H1 (cell line): Measurements from ENCODE around the gene CWC25. TPM values are rescaled to one million over a fixed set of nuclear protein-coding genes. Genes with fewer than 3 reads are reported as not detected.

Experiments used
- CTCF ChIA-PET: fragments of 300-600 bp; sonication (Branson Sonifier 250); formaldehyde crosslinking; loops from one replicate; lab custom pipeline; 2021; ENCODE audit not compliant: partially characterized antibody; lab: Charles Lee
- POLR2A ChIA-PET: fragments of 300-600 bp; sonication (Branson Sonifier 250); formaldehyde crosslinking; loops from one replicate; lab custom pipeline; 2021; ENCODE audit warnings: inconsistent platforms; ENCODE audit not compliant: partially characterized antibody; lab: Charles Lee
- DNase-seq, 2 experiments: peaks; one replicate each; pipeline versions ENCODE4 v3.0.0 to v3.0.0-alpha.2; 2010 to 2022; ENCODE audit warnings: low spot score in 2 of 2, low read depth in 1 of 2, mixed read lengths in 1 of 2
- FAIRE-seq: peaks from 2 replicates; lab custom pipeline; 2011; peaks lifted over from hg19 to GRCh38; lab: Jason Lieb, UNC
- H2AFZ ChIP-seq: 2 replicates; pipeline ENCODE4 v1.8.1; 2012; ENCODE audit warnings: low read length, inconsistent platforms
- H2AK5ac ChIP-seq: 2 replicates; pipeline ENCODE4 v1.6.1; 2013; ENCODE audit warnings: low read depth, low read length
- H2BK120ac ChIP-seq: replicated peaks from 2 replicates; pipeline ENCODE3; 2013; ENCODE audit warnings: low read depth, low read length, inconsistent platforms
- H2BK12ac ChIP-seq: 2 replicates; pipeline ENCODE4 v1.6.1; 2013; ENCODE audit warnings: low read depth, low read length
- H2BK15ac ChIP-seq: 2 replicates; pipeline ENCODE4 v1.6.1; 2013; ENCODE audit warnings: low read length
- H2BK20ac ChIP-seq: 2 replicates; pipeline ENCODE4 v1.6.1; 2013; ENCODE audit warnings: low read length
- H2BK5ac ChIP-seq: 2 replicates; pipeline ENCODE4 v1.6.1; 2013; ENCODE audit warnings: low read depth, low read length
- H3K14ac ChIP-seq: 2 replicates; pipeline ENCODE4 v1.6.1; 2013; ENCODE audit warnings: inconsistent platforms; ENCODE audit not compliant: insufficient read length
- H3K18ac ChIP-seq: 2 replicates; pipeline ENCODE4 v1.6.1; 2013; ENCODE audit warnings: low read length; ENCODE audit errors: extremely low read depth
- H3K23ac ChIP-seq: 2 replicates; pipeline ENCODE4 v1.6.1; 2013; ENCODE audit warnings: inconsistent platforms; ENCODE audit not compliant: insufficient read length
- H3K23me2 ChIP-seq: 2 replicates; pipeline ENCODE4 v1.6.1; 2013; ENCODE audit warnings: low read depth, low read length
- H3K27ac ChIP-seq: 2 replicates; pipeline ENCODE4 v1.6.1; 2011; ENCODE audit warnings: low read depth, low read length, inconsistent platforms
- H3K27me3 ChIP-seq, 4 experiments: replicated peaks in 1 of 4; 1 replicate in 1 of 4; 2 replicates in 3 of 4; pipeline versions ENCODE4 v1.6.1 to v1.8.1; 2011 to 2013; ENCODE audit warnings: low read length in 3 of 4, mild to moderate bottlenecking in 3 of 4, inconsistent platforms in 2 of 4, mixed read lengths in 2 of 4, moderate library complexity in 1 of 4; ENCODE audit not compliant: control insufficient read depth in 3 of 4, insufficient read depth in 3 of 4; ENCODE audit errors: extremely low read depth in 1 of 4
- H3K36me3 ChIP-seq, 4 experiments: 2 replicates each; pipeline versions ENCODE4 v1.6.1 to v1.8.1; 2011 to 2013; ENCODE audit warnings: mild to moderate bottlenecking in 4 of 4, low read length in 3 of 4, moderate library complexity in 2 of 4, control low read depth in 1 of 4, inconsistent platforms in 1 of 4; ENCODE audit not compliant: insufficient read depth in 4 of 4, control insufficient read depth in 2 of 4
- H3K4ac ChIP-seq: replicated peaks from 2 replicates; pipeline ENCODE3; 2013; ENCODE audit warnings: low read length, low read depth, mixed read lengths, inconsistent platforms; ENCODE audit not compliant: insufficient read length
- H3K4me1 ChIP-seq, 4 experiments: replicated peaks in 1 of 4; 1 replicate in 1 of 4; 2 replicates in 3 of 4; pipeline versions ENCODE4 v1.6.1 to v1.8.1; 2011 to 2013; ENCODE audit warnings: low read length in 3 of 4, inconsistent platforms in 2 of 4, mixed read lengths in 1 of 4; ENCODE audit not compliant: insufficient read depth in 4 of 4, control insufficient read depth in 3 of 4
- H3K4me2 ChIP-seq, 2 experiments: 2 replicates each; pipeline versions ENCODE4 v1.6.1 to v1.8.1; 2011 to 2013; ENCODE audit warnings: low read depth in 2 of 2, low read length in 2 of 2, control low read depth in 1 of 2, inconsistent platforms in 1 of 2, mild to moderate bottlenecking in 1 of 2; ENCODE audit not compliant: insufficient read depth in 1 of 2
- H3K4me3 ChIP-seq, 4 experiments: fragments of 200-600, 300-600 bp in 1 of 4; sonication (generic), shearing (Covaris generic), sonication (Bioruptor Twin) in 1 of 4; 2 replicates each; pipeline versions ENCODE4 v1.5.1 to v1.8.1; 2011 to 2016; ENCODE audit warnings: low read length in 4 of 4, low read depth in 3 of 4, control low read depth in 2 of 4, inconsistent platforms in 2 of 4, mild to moderate bottlenecking in 2 of 4, mixed read lengths in 1 of 4, moderate library complexity in 1 of 4; ENCODE audit not compliant: insufficient read depth in 2 of 4; ENCODE audit errors: extremely low read depth in 1 of 4
- H3K56ac ChIP-seq: replicated peaks from 2 replicates; pipeline ENCODE3; 2013; ENCODE audit warnings: low read depth, mild to moderate bottlenecking, mixed read lengths, low read length, inconsistent platforms; ENCODE audit not compliant: insufficient read length
- H3K79me1 ChIP-seq: 2 replicates; pipeline ENCODE4 v1.6.1; 2013; ENCODE audit warnings: low read depth, low read length, control low read depth
- H3K79me2 ChIP-seq, 2 experiments: 2 replicates each; pipeline versions ENCODE4 v1.6.1 to v1.8.1; 2012 to 2013; ENCODE audit warnings: low read length in 2 of 2, mild to moderate bottlenecking in 2 of 2, inconsistent platforms in 1 of 2; ENCODE audit not compliant: insufficient read depth in 2 of 2, control insufficient read depth in 1 of 2
- H3K9ac ChIP-seq, 4 experiments: replicated peaks in 1 of 4; 1 replicate in 1 of 4; 2 replicates in 3 of 4; pipeline versions ENCODE4 v1.6.1 to v1.8.1; 2011 to 2013; ENCODE audit warnings: low read depth in 3 of 4, low read length in 3 of 4, control low read depth in 2 of 4, mild to moderate bottlenecking in 2 of 4, moderate library complexity in 2 of 4, inconsistent platforms in 1 of 4; ENCODE audit errors: extremely low read depth in 1 of 4
- H3K9me3 ChIP-seq, 2 experiments: 2 replicates each; pipeline versions ENCODE4 v1.6.1 to v1.8.1; 2012 to 2013; ENCODE audit warnings: mild to moderate bottlenecking in 2 of 2, moderate library complexity in 2 of 2, control low read depth in 1 of 2, inconsistent platforms in 1 of 2, low read depth in 1 of 2, low read length in 1 of 2, mixed read lengths in 1 of 2; ENCODE audit not compliant: insufficient read depth in 2 of 2
- H4K20me1 ChIP-seq, 2 experiments: replicated peaks in 1 of 2; 2 replicates each; pipeline versions ENCODE3 to v1.8.1; 2011 to 2013; ENCODE audit warnings: inconsistent platforms in 2 of 2, low read length in 2 of 2, mild to moderate bottlenecking in 1 of 2; ENCODE audit not compliant: insufficient read depth in 2 of 2, control insufficient read depth in 1 of 2
- H4K5ac ChIP-seq: 2 replicates; pipeline ENCODE4 v1.6.1; 2013; ENCODE audit warnings: low read length, low read depth, mixed read lengths, inconsistent platforms; ENCODE audit not compliant: insufficient read length
- H4K8ac ChIP-seq: 2 replicates; pipeline ENCODE4 v1.8.0; 2013; ENCODE audit warnings: mild to moderate bottlenecking, moderate library complexity, low read length, inconsistent platforms; ENCODE audit not compliant: insufficient read depth; ENCODE audit errors: extremely low read depth
- H4K91ac ChIP-seq: replicated peaks from 2 replicates; pipeline ENCODE3; 2013; ENCODE audit warnings: low read length, mixed read lengths, inconsistent platforms; ENCODE audit not compliant: insufficient read length
- BCL11A ChIP-seq, 2 experiments: IDR thresholded peaks; one replicate each; pipeline ENCODE4 v1.6.1; 2011; ENCODE audit warnings: low read depth in 2 of 2, low read length in 2 of 2, mild to moderate bottlenecking in 2 of 2
- EGR1 ChIP-seq: IDR thresholded peaks from 2 replicates; pipeline ENCODE4 v1.6.1; 2011; ENCODE audit warnings: low read depth, low read length, borderline replicate concordance
- EP300 ChIP-seq, 2 experiments: IDR thresholded peaks; 1 replicate in 1 of 2; 2 replicates in 1 of 2; pipeline ENCODE4 v1.6.1; 2011 to 2012; ENCODE audit warnings: low read depth in 2 of 2, low read length in 2 of 2, mild to moderate bottlenecking in 2 of 2, borderline replicate concordance in 1 of 2, inconsistent platforms in 1 of 2, moderate library complexity in 1 of 2
- GTF2F1 ChIP-seq: IDR thresholded peaks from 2 replicates; pipeline ENCODE4 v1.6.1; 2012; ENCODE audit warnings: low read depth, low read length, improper control_type of control experiment, borderline replicate concordance
- HDAC2 ChIP-seq, 2 experiments: fragments of 300-600 bp in 1 of 2; sonication (generic) in 1 of 2; IDR thresholded peaks; 2 replicates each; pipeline ENCODE4 v1.6.1; 2011 to 2012; ENCODE audit warnings: low read depth in 2 of 2, low read length in 2 of 2, mild to moderate bottlenecking in 2 of 2, moderate library complexity in 2 of 2, borderline replicate concordance in 1 of 2, inconsistent platforms in 1 of 2
- HDAC6 ChIP-seq: IDR thresholded peaks from one replicate; pipeline ENCODE4 v1.7.1; 2012; ENCODE audit warnings: low read depth, mild to moderate bottlenecking, inconsistent platforms, low read length, moderate library complexity
- POLR2AphosphoS5 ChIP-seq: IDR thresholded peaks from 2 replicates; pipeline ENCODE4 v1.6.1; 2011; ENCODE audit warnings: low read depth, low read length
- RFX5 ChIP-seq: IDR thresholded peaks from 2 replicates; pipeline ENCODE4 v1.6.1; 2011; ENCODE audit warnings: low read depth, low read length, improper control_type of control experiment, borderline replicate concordance
- TAF7 ChIP-seq: optimal IDR thresholded peaks from 2 replicates; pipeline ENCODE3; 2011; ENCODE audit warnings: low read depth, mild to moderate bottlenecking, inconsistent platforms, low read length, moderate library complexity, borderline replicate concordance
- WGBS, 2 experiments: shearing (Covaris generic) in 1 of 2; methylation state at CpG; one replicate each; pipeline versions ENCODE4 v1.1.6 to v1.1.7; 2013 to 2015; ENCODE audit warnings: low lambda C conversion rate in 2 of 2, mixed read lengths in 2 of 2, inconsistent platforms in 1 of 2, low coverage in 1 of 2, missing lambda C conversion rate in 1 of 2; ENCODE audit not compliant: insufficient replicate concordance in 2 of 2, insufficient coverage in 1 of 2, insufficient read length in 1 of 2; ENCODE audit errors: extremely low coverage in 1 of 2, missing lambda C conversion rate in 1 of 2; 5-methylcytosine and 5-hydroxymethylcytosine counted together
- polyA plus RNA-seq, 7 experiments: library from polyadenylated mRNA; depleted of rRNA in 3 of 7; stranded (reverse) in 5 of 7; unstranded in 2 of 7; fragments of >200 nt in 5 of 7; fragments of 200-250 nt in 2 of 7; gene quantifications; 1 replicate in 5 of 7; 2 replicates in 1 of 7; 4 replicates in 1 of 7; pipeline versions ENCODE4 v1.2.1 to v1.2.3, GENCODE V29; 2011 to 2013; ENCODE audit warnings: missing spikeins in 2 of 7, mixed read lengths in 2 of 7
- total RNA-seq: library from RNA; stranded (reverse); fragmentation: NEBNext Ultra II Directional; extraction: Animal tissue kit (Norgen Biotek cat#: 25700); gene quantifications from 2 replicates; pipeline ENCODE4 v1.2.1, GENCODE V29; 2021
- TF ChIP-seq, protein P1 (sequence below), 3 experiments: IDR thresholded peaks; 1 replicate in 2 of 3; 2 replicates in 1 of 3; pipeline versions ENCODE4 v1.5.1 to v1.6.1; 2011; ENCODE audit warnings: low read length in 3 of 3, mild to moderate bottlenecking in 3 of 3, inconsistent platforms in 2 of 3, low read depth in 1 of 3, moderate library complexity in 1 of 3; ENCODE audit not compliant: insufficient read depth in 1 of 3; ENCODE audit errors: control extremely low read depth in 1 of 3

The CWC25 gene
- total and polyA plus RNA-seq, 2 of the 8 experiments (the other 6 are each of a cell fraction or from before 2014, with no cell fraction given) = 11.1 to 13.1 TPM

DNA sequence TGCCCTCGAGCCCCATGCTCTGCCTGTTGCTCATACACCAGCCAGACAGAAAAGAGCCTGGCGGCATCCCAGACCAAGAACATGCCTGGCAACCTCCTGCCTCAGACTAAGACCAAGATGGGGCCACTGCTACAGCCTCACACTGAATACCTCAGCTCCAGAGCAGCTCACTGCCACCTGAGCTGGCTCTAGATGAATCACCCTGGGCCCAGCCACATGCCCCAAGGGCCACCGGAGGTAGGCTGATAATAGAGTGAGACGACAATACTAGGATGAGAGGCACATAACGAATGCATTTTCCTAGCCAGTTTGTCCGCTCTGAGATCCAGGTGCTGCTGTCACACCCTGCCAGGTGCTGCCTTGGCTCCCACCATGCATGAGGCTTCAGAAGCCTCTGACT is 38.7 kb downstream of the CWC25 start:
- no peak overlapping the region for H2BK12ac ChIP-seq
- H3K23ac ChIP-seq = no peak overlapping the region
- no peak overlapping the region for H2BK15ac ChIP-seq
- H3K9ac ChIP-seq = no peak overlapping the region
- no peak overlapping the region for H3K4me2 ChIP-seq
- H3K4me3 ChIP-seq = no peak overlapping the region
- no peak for FAIRE-seq
- no peak overlapping the region for H2BK5ac ChIP-seq
- no peak overlapping the region for H4K8ac ChIP-seq
- no peaks in the 10 kb centered on the region for H3K9me3 ChIP-seq
- peaks cover 0 to 12% of the 10 kb centered on the region in 2 experiments for H4K20me1 ChIP-seq
- H3K56ac ChIP-seq = no peak overlapping the region
- no peak overlapping the region for H2AK5ac ChIP-seq
- WGBS, 2 experiments = 94% methylated on average over 6 of the region's 6 CpGs; no CpG with 5 or more reads in 1 of the 2 experiments
- H3K27me3 ChIP-seq = no peaks in the 10 kb centered on the region
- peaks cover 9 to 49% (median 34%) of the 10 kb centered on the region in 4 experiments; a peak in 7 of 8 replicates for H3K36me3 ChIP-seq
- no peak overlapping the region for H4K5ac ChIP-seq
- ChIA-PET CTCF (interaction anchor here (0.7 to 2.7 kb wide), 4 partner anchors 18 to 136 kb away, joined by 3 to 8 read pairs (median 3); no protein-coding TSS in a partner anchor), POLR2A (interaction anchor here (1.8 to 3.2 kb wide), 2 partner anchors 13 to 68 kb away, joined by 7 to 14 read pairs; partner anchors contain the start of genes PIP4K2B and RPL23)
- H2BK120ac ChIP-seq = no peak overlapping the region
- H2AFZ ChIP-seq = no peak overlapping the region
- H3K4me1 ChIP-seq = peaks cover 0 to 5% (median under 1%) of the 10 kb centered on the region in 4 experiments; a peak in 3 of 7 replicates
- no peak overlapping the region for H2BK20ac ChIP-seq
- H3K23me2 ChIP-seq = no peaks in the 10 kb centered on the region
- H3K79me1 ChIP-seq = no peaks in the 10 kb centered on the region; the same call in 1 of the 2 replicates
- no peak overlapping the region for H3K27ac ChIP-seq
- peaks cover 0 to 4% of the 10 kb centered on the region in 2 experiments; a peak in 2 of 4 replicates for H3K79me2 ChIP-seq
- H3K14ac ChIP-seq = no peak overlapping the region
- DNase-seq = no peak
- no peak overlapping the region for H3K4ac ChIP-seq
- H4K91ac ChIP-seq = no peak overlapping the region
- H3K18ac ChIP-seq = no peak overlapping the region
- no peak for TF ChIP-seq EGR1
- no peak for TF ChIP-seq HDAC2 (IDR thresholded peaks at IDR 0.05; ENCODE audit: borderline replicate concordance in 1 of 2, low read depth in 2 of 2, low read length in 2 of 2)
- no peak for TF ChIP-seq TAF7
- TF ChIP-seq POLR2AphosphoS5 = no peak
- no peak for TF ChIP-seq EP300 (IDR thresholded peaks at IDR 0.05; ENCODE audit: borderline replicate concordance in 1 of 2, low read depth in 2 of 2, low read length in 2 of 2)
- no peak for TF ChIP-seq GTF2F1
- no peak for TF ChIP-seq RFX5
- TF ChIP-seq, protein P1, sequence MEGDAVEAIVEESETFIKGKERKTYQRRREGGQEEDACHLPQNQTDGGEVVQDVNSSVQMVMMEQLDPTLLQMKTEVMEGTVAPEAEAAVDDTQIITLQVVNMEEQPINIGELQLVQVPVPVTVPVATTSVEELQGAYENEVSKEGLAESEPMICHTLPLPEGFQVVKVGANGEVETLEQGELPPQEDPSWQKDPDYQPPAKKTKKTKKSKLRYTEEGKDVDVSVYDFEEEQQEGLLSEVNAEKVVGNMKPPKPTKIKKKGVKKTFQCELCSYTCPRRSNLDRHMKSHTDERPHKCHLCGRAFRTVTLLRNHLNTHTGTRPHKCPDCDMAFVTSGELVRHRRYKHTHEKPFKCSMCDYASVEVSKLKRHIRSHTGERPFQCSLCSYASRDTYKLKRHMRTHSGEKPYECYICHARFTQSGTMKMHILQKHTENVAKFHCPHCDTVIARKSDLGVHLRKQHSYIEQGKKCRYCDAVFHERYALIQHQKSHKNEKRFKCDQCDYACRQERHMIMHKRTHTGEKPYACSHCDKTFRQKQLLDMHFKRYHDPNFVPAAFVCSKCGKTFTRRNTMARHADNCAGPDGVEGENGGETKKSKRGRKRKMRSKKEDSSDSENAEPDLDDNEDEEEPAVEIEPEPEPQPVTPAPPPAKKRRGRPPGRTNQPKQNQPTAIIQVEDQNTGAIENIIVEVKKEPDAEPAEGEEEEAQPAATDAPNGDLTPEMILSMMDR (IDR thresholded peaks at IDR 0.05; ENCODE audit: control extremely low read depth in 1 of 3, insufficient read depth in 1 of 3, low read depth in 1 of 3, low read length in 3 of 3) = no peak
- no peak for TF ChIP-seq HDAC6
- TF ChIP-seq BCL11A (IDR thresholded peaks at IDR 0.05; ENCODE audit: low read depth in 2 of 2, low read length in 2 of 2) = no peak
